ENCODE results near the gene NADSYN1.
A peak's percentile ranks its signal among the peaks of the same experiment; 100 is the strongest.

Gene NADSYN1

DNA sequence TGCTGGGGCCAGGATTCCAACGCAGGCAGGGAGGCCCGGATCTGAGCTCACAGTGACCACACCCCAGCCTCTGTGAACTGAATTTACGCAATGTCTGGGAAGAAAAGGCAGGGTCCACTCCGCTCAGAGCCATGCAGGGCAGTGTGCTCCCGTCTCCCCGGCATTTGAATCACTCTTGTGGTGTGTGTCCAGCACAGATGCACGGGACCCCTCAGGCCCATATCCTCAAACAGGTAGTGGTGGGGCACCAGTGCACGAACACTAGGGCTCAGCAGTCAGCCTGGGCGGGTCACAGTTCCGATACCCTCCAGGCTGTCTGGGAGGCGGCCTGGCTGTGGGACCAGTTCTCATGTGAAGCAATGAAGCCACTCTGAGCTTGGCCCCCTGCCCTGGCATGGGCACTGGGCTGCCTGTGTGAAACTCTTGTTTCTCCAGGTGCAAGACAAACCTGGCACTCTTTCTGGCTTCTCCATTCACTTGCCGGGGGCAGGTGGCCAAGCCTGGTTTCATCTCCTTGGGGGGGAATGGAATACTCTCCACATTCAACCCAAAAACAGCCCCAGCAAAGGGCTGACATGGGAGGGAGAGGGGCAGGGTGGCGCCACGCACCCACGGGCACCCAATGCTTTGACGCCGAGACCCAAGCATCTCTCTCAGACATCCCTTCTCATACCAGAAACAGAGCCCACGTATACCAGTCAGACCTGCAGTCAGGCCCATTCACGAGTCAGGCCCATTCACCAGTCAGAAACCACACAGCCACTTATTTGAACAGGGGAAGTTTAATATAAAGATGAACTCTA is 19.2 kb upstream of the NADSYN1 start:
- no peak for DNase-seq (ENCODE audit: low read depth)

GRCh38 chr11:71434576-71435130 is 18.4 kb upstream of the NADSYN1 start:
- DNase-seq (ENCODE audit: low read depth): no peak

DNA sequence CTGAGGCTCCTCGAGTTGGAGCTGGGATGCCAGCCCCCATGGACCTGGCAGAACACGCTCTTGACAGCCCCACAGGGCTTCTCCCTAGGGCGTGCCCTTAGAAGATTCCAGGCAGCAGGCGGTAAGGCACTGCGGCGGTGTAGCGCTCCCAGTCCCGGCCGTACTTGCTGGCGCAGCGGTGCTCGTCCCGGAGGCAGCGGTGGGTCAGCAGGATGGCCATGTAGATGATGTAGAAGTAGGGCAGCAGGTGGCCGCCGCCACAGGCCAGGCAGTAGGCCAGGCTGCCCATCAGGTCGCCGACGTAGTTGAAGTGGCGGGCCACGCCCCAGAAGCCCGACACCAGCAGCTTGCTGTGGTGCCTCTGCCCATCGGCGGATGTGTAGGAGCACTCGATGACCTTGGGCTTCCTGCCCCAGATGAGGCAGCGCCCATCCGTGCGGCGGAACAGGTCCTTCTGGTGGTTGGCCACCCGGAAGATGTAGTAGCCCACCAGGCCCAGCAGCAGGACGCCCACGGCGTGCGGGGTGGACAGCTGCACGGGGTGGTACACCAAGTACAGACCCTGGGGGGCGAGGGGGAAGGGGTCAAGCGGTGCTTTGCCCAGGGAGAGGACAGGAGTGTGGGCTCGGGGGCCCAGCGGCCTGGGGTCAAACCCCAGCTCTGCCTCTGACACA is 17.6 kb upstream of the NADSYN1 start:
- DNase-seq (ENCODE audit: low read depth): no peak

GRCh38 chr11:71436861-71437260 is 16.1 kb upstream of the NADSYN1 start:
- DNase-seq (ENCODE audit: low read depth): no peak

GRCh38 chr11:71437399-71437798 is 15.6 kb upstream of the NADSYN1 start:
- no peak for DNase-seq (ENCODE audit: low read depth)

- DNase-seq (ENCODE audit: low read depth): no peak
Measured at GRCh38 chr11:71437879-71438278, 15.1 kb upstream of the NADSYN1 start.

DNA sequence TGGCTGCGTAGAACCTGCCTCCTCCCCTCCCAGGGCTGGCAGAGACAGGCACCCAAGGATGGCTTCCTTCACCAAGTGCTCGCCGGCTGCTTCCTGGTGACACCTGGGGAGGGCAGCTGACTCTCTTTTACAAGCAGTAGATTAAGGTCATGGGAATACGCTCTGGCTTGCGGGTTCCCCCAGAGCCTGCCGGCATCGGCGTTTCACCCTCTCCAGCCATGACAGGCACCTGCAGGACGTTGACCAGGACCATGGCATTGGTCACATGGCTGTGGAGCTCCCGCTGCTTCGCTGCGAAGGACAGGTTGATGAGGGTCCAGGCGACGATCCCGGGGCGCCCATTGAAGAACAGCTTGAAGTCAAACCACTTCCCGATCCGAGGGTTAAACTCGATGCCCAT is 14.4 kb upstream of the NADSYN1 start:
- DNase-seq (ENCODE audit: low read depth): no peak

DNA sequence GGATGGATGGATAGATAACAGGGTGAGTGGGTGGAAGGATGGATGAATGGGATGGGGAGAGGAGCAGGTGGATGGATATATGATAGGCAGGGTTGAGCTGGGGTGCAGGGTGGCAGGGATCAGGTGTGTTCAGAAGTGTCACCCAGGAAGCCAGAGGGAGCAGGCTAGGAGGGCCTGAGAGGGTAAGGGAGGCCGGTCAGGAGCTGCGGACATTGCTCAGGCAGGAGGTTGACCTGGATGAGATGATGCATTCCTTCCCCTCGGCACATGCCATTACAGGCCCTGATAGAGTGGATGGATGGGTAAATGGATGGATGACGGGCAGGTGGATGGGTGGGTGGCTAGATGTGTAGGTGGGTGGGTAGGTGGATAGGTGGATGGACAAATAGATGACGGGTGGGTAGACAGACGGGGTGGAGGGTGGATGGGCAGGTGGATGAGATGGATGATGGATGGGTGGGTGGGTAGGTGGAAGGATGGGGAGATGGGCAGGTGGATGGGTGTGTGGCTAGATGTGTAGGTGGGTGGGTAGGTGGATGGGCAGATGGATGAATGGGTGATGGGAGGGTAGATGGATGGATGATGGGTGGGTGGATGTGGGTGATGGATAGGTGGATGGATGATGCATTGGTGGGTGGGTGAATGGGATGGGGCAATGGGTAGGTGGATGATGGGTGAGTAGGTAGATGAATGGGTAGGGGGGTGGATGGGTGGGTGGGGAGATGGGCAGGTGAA is 12.8 kb upstream of the NADSYN1 start:
- no peak for DNase-seq (ENCODE audit: low read depth)

DNA sequence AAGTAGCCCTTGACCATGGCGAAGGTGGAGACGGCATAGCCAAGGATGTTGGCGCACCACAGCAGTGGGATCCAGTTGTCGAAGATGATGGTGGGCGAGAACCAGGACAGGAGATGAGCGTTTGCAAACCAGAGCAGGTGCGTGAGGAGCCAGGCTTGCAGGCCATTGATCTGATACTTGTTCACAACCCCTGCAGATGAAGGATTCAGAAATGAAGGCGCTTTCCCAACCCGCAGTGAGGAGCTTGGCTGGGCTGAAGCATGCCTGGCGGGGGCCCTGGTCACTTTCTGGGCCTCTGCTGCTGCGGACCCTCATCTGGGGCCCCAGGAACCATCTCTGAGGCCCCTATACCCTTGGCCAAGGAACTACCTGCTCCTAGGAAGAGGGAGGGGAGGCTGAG is 11.8 kb upstream of the NADSYN1 start:
- DNase-seq (ENCODE audit: low read depth): no peak

GRCh38 chr11:71442123-71442522 is 10.9 kb upstream of the NADSYN1 start:
- no peak for DNase-seq (ENCODE audit: low read depth)

DNA sequence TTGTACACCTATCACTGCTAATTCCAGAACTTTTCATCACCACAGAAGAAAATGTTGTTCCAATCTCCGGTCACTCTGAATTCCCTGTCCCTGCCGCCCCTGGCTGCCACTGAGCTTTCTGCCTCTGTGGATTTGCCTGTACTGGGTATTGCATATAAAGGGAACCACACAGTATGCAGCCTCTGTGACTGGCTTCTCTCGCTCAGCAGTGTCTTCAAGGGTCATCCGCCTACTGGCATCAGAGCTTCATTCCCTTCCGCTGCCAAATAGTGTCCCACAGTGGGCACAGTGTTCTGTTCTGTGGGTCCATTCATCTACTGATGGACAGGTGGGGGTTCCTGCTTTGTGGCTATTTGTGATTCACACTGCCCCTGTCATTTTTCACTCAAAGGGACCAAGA is 10.1 kb upstream of the NADSYN1 start:
- no peak for DNase-seq (ENCODE audit: low read depth)

GRCh38 chr11:71443736-71444445 is 9.1 kb upstream of the NADSYN1 start:
- DNase-seq (ENCODE audit: low read depth): no peak

DNA sequence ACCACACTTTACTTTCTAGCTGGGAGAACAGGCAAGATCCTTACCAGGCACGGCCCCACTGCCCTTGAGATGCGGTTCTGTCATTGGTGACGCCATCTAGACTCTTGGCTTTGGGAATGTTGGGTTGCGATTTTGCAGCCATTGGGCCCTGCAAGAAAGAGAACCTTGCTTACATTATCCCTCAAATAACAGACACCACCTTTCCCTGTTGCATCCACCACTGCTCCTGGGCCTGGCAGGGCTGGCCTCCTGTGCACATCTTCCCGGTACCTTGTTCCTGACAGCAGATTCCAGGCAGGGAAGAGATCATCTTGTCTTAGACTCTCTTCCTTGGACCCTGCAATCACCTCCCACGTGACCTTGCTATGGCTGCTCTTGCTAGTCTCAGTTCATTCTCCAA is 8.2 kb upstream of the NADSYN1 start:
- DNase-seq (ENCODE audit: low read depth): no peak

GRCh38 chr11:71446150-71446549 is 6.9 kb upstream of the NADSYN1 start:
- no peak for DNase-seq (ENCODE audit: low read depth)

- no peak for DNase-seq (ENCODE audit: low read depth)
Measured at GRCh38 chr11:71446942-71447688, 5.9 kb upstream of the NADSYN1 start.

DNA sequence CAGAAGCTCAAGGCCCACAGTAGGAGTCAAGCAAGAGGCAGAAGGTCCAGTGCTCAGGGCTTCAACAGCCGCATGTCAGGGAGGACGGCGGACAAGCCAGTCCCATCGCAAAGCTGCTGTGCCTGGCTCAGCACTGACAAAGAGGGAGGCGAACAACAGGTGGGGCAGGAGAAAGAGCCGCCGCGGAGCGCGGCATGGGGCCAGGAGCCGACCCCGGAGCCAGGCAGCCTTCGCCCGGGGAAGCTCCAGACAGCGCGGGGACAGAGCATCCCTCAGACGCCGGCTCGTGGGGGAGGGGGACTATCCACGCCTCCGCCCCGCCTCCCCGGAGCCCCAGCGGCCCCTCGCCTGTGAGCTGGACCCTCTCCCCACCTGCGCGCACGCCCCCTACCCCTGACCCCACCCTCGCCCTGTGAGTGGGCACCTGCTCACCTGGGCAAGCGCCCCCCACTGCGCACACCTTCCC is 5.2 kb upstream of the NADSYN1 start:
- no peak for DNase-seq (ENCODE audit: low read depth)

- DNase-seq (ENCODE audit: low read depth): peak; percentile 93
Measured at GRCh38 chr11:71448257-71449171, 4.5 kb upstream of the NADSYN1 start, which contains the start of gene DHCR7. DHCR7 (minus strand) TSS chr11:71448393; CDS start chr11:71444952, 3,441 bp downstream.

- no peak for DNase-seq (ENCODE audit: low read depth)
Measured at GRCh38 chr11:71449596-71449995, 3.4 kb upstream of the NADSYN1 start.

DNA sequence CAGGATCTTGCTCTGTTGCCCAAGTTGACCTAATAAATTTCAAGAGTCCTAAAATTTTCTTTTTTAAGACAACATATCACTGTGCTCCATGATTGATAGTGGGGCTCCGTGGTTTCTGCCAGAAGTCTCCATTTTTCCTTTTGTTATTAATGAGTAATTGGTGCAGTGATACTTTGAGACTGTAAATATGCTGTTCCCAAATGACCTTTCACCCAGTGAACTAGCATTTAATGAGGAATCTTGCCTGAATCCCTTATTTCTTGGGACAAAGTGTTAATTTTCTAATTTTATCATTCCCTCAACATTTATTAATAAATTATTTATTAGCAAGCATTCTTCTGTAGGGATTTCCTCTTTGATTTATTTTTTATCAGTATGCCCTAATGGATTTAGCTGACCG is 2.5 kb upstream of the NADSYN1 start:
- no peak for DNase-seq (ENCODE audit: low read depth)

GRCh38 chr11:71450939-71451338 is 2.1 kb upstream of the NADSYN1 start:
- DNase-seq (ENCODE audit: low read depth): no peak
